Epithelial cell of esophagus (primary cell): ENCODE data around the gene ITPR2.
"Not testable (repeated sequence)": the region's sequence is repeated elsewhere in the genome, so short reads cannot be mapped to it uniquely, and the experiment has no call there.

Experiments used
- DNase-seq: peaks from one replicate; pipeline ENCODE4 v3.0.0; 2010; ENCODE audit warnings: low read depth
- H3K4me3 ChIP-seq: 2 replicates; pipeline ENCODE4 v1.5.1; 2011; ENCODE audit warnings: mild to moderate bottlenecking, low read length, control low read depth
- TF ChIP-seq, protein P1 (sequence below): IDR thresholded peaks from 2 replicates; pipeline ENCODE4 v1.5.1; 2011; ENCODE audit warnings: low read depth, mild to moderate bottlenecking, low read length, control low read depth, inconsistent platforms; ENCODE audit not compliant: insufficient read depth; ENCODE audit errors: missing control alignments

Gene ITPR2

GRCh38 chr12:26608706-26609105, 224.3 kb downstream of the ITPR2 start:
- TF ChIP-seq, protein P1, sequence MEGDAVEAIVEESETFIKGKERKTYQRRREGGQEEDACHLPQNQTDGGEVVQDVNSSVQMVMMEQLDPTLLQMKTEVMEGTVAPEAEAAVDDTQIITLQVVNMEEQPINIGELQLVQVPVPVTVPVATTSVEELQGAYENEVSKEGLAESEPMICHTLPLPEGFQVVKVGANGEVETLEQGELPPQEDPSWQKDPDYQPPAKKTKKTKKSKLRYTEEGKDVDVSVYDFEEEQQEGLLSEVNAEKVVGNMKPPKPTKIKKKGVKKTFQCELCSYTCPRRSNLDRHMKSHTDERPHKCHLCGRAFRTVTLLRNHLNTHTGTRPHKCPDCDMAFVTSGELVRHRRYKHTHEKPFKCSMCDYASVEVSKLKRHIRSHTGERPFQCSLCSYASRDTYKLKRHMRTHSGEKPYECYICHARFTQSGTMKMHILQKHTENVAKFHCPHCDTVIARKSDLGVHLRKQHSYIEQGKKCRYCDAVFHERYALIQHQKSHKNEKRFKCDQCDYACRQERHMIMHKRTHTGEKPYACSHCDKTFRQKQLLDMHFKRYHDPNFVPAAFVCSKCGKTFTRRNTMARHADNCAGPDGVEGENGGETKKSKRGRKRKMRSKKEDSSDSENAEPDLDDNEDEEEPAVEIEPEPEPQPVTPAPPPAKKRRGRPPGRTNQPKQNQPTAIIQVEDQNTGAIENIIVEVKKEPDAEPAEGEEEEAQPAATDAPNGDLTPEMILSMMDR, result no peak

DNA sequence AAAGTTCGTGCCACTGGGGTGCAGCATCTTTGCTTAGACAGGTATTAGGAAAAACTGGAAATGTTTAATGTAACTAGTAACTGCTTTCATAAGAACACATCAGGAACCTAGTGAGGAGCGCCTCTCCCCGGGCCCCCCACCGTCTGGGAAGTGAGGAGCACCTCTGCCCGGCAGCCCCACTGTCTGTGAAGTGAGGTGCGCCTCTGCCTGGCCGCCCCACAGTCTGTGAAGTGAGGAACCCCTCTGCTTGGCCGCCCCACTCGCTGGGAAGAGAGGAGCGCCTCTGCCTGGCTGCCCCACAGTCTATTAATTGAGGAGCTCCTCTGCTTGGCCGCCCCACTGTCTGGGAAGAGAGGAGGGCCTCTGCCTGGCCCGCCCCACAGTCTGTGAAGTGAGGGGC, 224.7 kb downstream of the ITPR2 start:
- TF ChIP-seq, protein P1, result no peak
- no peak overlapping the region for H3K4me3 ChIP-seq
- no peak for DNase-seq

More at GRCh38 chr12:26608706-26609105, 224.3 kb downstream of the ITPR2 start:
- no peak overlapping the region for H3K4me3 ChIP-seq
- DNase-seq, result no peak

- no peak overlapping the region for H3K4me3 ChIP-seq
- no peak for DNase-seq
- TF ChIP-seq, protein P1, result no peak
These were observed 226.1 kb downstream of the ITPR2 start for GRCh38 chr12:26606911-26607310.

DNA sequence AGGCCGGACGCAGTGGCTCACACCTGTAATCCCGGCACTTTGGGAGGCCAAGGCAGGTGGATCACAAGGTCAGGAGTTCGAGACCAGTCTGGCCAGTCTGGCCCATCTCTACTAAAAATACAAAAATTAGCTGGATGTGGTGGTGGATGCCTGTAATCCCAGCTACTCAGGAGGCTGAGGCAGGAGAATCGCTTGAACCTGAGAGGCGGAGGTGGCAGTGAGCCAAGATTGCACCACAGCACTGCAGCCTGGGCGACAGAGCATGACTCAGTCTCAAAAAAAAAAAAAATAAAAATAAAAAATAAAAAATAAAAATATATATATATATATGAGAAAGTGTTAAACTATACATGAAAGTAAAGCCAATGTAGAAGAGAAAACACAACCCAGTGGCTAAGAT, 228.2 kb downstream of the ITPR2 start:
- not testable (repeated sequence) for H3K4me3 ChIP-seq, DNase-seq

DNA sequence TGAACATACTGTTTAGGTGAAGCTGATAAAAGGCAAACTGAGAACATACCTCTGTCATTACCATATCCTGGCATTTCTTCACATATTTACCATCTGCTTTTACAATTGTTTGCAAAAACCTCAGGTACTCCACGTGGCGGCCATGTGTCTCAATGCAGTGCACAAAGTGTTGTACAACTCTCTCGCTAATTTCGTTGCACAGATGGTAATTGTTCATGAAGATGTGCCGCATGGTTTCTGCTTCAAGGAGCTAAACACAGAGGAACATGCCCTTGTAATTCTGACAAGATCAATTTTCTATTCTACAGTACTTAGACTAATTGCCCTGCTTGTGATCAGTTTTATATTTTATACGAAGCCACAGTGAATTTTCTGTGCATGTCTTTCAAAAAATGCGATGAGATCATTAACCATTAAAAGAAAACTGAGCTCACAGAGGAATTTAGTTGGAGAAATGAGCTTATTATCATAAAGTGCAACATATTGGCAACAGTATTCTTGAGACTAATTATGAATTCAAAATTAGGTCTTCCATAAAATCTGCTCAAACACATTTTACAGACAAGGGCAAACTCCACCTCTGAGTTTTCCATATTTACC, 233.8 kb downstream of the ITPR2 start:
- TF ChIP-seq, protein P1, result no peak
- no peak for DNase-seq
- no peak overlapping the region for H3K4me3 ChIP-seq

DNA sequence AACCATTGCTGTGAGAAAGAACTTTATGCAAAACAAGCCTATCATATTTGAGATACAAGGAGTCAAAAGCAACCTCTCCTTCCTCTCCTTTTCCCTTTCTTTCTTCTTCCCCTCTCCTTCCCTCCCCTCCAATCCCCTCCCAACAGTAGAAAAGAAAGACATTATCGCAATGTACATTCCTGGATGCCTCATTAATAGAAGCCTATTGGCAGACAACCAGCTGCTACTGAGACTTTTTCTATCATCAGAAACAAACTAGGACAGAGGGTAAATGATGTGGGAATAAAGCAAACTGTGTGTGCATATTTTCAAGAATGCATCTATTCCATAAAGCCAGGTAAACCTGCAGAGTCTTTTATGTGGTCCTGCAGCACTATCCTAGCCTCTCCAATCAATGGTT, 237.2 kb downstream of the ITPR2 start:
- no peak for DNase-seq
- TF ChIP-seq, protein P1, result no peak
- H3K4me3 ChIP-seq, result no peak overlapping the region

- TF ChIP-seq, protein P1, result no peak
- no peak for DNase-seq
- no peak overlapping the region for H3K4me3 ChIP-seq
These were observed 252.4 kb downstream of the ITPR2 start for GRCh38 chr12:26580619-26581018.
